DMS 273 treated with DMSO at 0.1 percent for 48 hours (cell line): ENCODE measurements around the gene SLC25A38.

Source experiments
- DNase-seq: peaks from one replicate; lab custom pipeline; 2025; lab: John Stamatoyannopoulos, UW

SLC25A38 gene

GRCh38 chr3:39435006-39435748 lies 52.0 kb downstream of the SLC25A38 start:
- no peak for DNase-seq

- DNase-seq: no peak
These were observed 55.7 kb downstream of the SLC25A38 start for GRCh38 chr3:39438880-39439279.

- DNase-seq: no peak
These were observed 57.1 kb downstream of the SLC25A38 start for GRCh38 chr3:39440316-39440715.

GRCh38 chr3:39443530-39443929 lies 60.4 kb downstream of the SLC25A38 start:
- DNase-seq: no peak

- no peak for DNase-seq
These were observed 62.8 kb downstream of the SLC25A38 start for GRCh38 chr3:39445927-39446326.

- no peak for DNase-seq
These were observed 63.3 kb downstream of the SLC25A38 start for GRCh38 chr3:39446444-39446843.
